Vagina (tissue), 2 donors: ENCODE measurements around the gene UBQLN4. TPM values are rescaled to one million over a fixed set of nuclear protein-coding genes. Genes with fewer than 3 reads are reported as not detected.

Experiments
- DNase-seq, 2 donors: peaks; one replicate each; pipeline ENCODE4 v3.0.0-alpha.2; 2017; ENCODE audit errors: extremely low spot score in 2 of 2
- H3K27ac ChIP-seq: fragments of 200-600 bp; sonication (generic); one replicate; pipeline ENCODE4 v1.5.1; 2019
- H3K27me3 ChIP-seq: fragments of 200-600 bp; sonication (generic); one replicate; pipeline ENCODE4 v1.5.1; 2019
- H3K36me3 ChIP-seq, 2 donors: fragments of 200-600 bp; sonication (generic); one replicate each; pipeline ENCODE4 v1.5.1; 2017 to 2019
- H3K4me1 ChIP-seq: fragments of 200-600 bp; sonication (generic); one replicate; pipeline ENCODE4 v1.5.1; 2019
- H3K4me3 ChIP-seq, 2 donors: fragments of 200-600 bp; sonication (generic); 1 replicate in 1 of 2; 2 replicates in 1 of 2; pipeline ENCODE4 v1.5.1; 2016 to 2019
- H3K9me3 ChIP-seq: fragments of 200-600 bp; sonication (generic); one replicate; pipeline ENCODE4 v1.5.1; 2019
- POLR2A ChIP-seq, 2 donors: fragments of 450-650 bp; IDR thresholded peaks; one replicate each; pipeline ENCODE4 v1.6.1; 2017; ENCODE audit warnings: antibody characterized with exemption in 2 of 2, mild to moderate bottlenecking in 2 of 2, moderate library complexity in 2 of 2
- POLR2AphosphoS5 ChIP-seq, 2 donors: sonication (generic); formaldehyde crosslinking; IDR thresholded peaks; one replicate each; pipeline ENCODE4 v1.9.0; 2017; ENCODE audit warnings: antibody characterized with exemption in 2 of 2, mild to moderate bottlenecking in 2 of 2, low read depth in 1 of 2; ENCODE audit not compliant: insufficient read depth in 1 of 2
- intact Hi-C: fragments of 100-400 bp; cut with DNase I; formaldehyde crosslinking; loops from one replicate; pipeline ENCODE4 v1.15.1; 2023
- total RNA-seq: library from RNA; depleted of rRNA; stranded (reverse); fragments of >200 nt; gene quantifications from one replicate; pipeline ENCODE4 v1.2.3, GENCODE V29; 2016
- TF ChIP-seq, protein P1 (sequence below), 3 experiments: fragments of 450-650 bp in 2 of 3; fragments of 200-600 bp in 1 of 3; sonication (generic) in 1 of 3; IDR thresholded peaks; one replicate each; pipeline ENCODE4 v1.5.1; 2017 to 2019; ENCODE audit warnings: antibody characterized with exemption in 3 of 3, mild to moderate bottlenecking in 2 of 3, moderate library complexity in 2 of 3

Gene UBQLN4
- total RNA-seq, 1 donor from 2014 or later = 27.0 TPM

DNA sequence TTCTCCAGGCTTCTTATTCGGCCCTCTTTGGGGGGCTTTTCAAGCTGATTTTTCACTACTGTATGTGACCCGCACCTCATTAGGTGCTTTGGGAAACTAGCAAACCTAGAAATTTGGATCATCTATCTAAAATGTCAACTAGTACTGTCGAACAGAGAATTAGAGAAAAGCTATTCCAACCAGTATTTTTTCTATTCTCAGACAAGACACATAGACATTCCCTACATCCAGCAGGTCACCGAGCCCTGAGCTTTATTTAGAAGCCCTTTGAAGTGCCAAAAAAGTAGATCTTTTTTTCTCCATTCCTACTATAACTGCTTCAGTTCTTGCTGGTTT, 32.5 kb downstream of the UBQLN4 start:
- H3K4me3 ChIP-seq = peak overlapping the region; percentile 92 to 96
- DNase-seq = no peak
- H3K27ac ChIP-seq = peak overlapping the region; percentile 87
- no peaks in the 10 kb centered on the region for H3K27me3 ChIP-seq
- intact Hi-C loops = no loop called here
- H3K9me3 ChIP-seq = no peaks in the 10 kb centered on the region
- H3K36me3 ChIP-seq = peaks cover 0 to 30% of the 10 kb centered on the region in 2 donors
- TF ChIP-seq, protein P1, sequence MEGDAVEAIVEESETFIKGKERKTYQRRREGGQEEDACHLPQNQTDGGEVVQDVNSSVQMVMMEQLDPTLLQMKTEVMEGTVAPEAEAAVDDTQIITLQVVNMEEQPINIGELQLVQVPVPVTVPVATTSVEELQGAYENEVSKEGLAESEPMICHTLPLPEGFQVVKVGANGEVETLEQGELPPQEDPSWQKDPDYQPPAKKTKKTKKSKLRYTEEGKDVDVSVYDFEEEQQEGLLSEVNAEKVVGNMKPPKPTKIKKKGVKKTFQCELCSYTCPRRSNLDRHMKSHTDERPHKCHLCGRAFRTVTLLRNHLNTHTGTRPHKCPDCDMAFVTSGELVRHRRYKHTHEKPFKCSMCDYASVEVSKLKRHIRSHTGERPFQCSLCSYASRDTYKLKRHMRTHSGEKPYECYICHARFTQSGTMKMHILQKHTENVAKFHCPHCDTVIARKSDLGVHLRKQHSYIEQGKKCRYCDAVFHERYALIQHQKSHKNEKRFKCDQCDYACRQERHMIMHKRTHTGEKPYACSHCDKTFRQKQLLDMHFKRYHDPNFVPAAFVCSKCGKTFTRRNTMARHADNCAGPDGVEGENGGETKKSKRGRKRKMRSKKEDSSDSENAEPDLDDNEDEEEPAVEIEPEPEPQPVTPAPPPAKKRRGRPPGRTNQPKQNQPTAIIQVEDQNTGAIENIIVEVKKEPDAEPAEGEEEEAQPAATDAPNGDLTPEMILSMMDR (IDR thresholded peaks at IDR 0.05) = no peak
- no peak for TF ChIP-seq POLR2AphosphoS5 (IDR thresholded peaks at IDR 0.05; ENCODE audit: insufficient read depth in 1 of 2, low read depth in 1 of 2)
- no peak for TF ChIP-seq POLR2A (IDR thresholded peaks at IDR 0.05)
- peaks cover 19% of the 10 kb centered on the region for H3K4me1 ChIP-seq

DNA sequence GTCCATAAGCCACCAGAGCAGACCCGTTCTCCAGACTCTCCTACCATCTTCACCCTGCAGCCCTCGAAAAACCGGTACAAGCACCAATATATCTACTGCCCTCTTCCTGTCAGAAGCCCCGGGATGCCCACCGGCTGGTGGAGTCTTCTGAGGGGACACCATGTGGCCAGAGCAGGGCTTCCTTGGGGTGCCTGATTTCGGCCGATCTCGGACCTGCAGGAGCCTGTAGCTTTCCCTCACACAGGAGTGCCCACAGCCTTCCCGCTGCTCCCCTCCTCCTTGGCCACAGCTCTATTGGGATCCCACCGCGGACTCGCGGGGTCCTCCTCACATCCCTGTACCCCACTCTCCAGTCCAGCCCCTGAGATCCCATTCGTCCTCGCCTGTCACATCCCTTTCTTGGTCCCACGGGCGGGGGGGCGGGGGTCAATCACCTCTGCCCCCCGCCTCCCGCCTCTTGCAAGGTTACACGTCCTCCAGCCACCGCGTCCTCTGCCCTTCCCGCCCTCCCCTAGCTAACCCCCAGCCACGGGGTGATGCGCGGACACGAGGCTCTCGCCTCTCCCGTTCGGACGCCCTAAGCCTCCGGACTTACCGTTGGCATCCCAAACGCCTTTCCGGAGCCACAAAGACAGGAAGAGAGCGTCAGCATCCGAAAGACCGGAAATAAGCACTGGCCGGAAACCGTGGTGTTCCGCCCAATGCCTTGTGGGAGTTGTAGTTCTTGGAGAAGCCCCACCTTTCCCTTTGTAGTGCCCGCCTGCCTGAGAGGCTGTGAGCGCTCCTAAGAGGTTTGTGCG, 33.1 kb downstream of the UBQLN4 start, which contains the start of gene SSR2:
Gene SSR2, minus strand, starts transcription at position 659 of the 800 bp plus-strand sequence. CDS start 784 bp downstream, outside the sequence.
- TF ChIP-seq POLR2AphosphoS5 (IDR thresholded peaks at IDR 0.05; ENCODE audit: insufficient read depth in 1 of 2, low read depth in 1 of 2) (peak; percentile 82 to 98), POLR2A (IDR thresholded peaks at IDR 0.05) (no peak)
- peak in 1 of 2 donors; percentile 91 for DNase-seq
- Histone ChIP-seq H3K36me3 (peaks cover 0 to 35% of the 10 kb centered on the region in 2 donors), H3K4me1 (peaks cover 19% of the 10 kb centered on the region), H3K27me3 (no peaks in the 10 kb centered on the region), H3K27ac (peak within 1 kb of the TSS; percentile 87), H3K9me3 (no peaks in the 10 kb centered on the region), H3K4me3 (peak within 1 kb of the TSS; percentile 92 to 96)
- intact Hi-C loops = no loop called here

DNA sequence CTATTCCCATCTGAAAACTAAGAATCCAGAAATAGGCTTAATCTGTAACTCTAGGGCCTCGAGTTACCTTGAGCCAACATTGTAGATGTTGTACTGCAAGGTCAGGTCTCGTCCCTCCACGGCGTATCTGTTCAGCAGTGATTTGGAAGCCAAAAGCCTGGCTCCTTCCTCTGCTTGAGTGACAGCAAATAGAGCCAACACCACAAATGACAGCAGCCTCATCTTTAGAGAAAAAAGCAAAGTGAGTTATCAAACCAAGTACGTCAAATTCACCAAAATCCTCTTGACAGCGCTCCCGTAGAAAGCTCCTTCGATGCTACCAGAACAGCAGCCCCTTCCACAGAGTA, 33.7 kb downstream of the UBQLN4 start:
- intact Hi-C loops = no loop called here
- no peaks in the 10 kb centered on the region for H3K9me3 ChIP-seq
- peaks cover 0 to 39% of the 10 kb centered on the region in 2 donors for H3K36me3 ChIP-seq
- peak overlapping the region; percentile 92 to 96 for H3K4me3 ChIP-seq
- peak overlapping the region; percentile 87 for H3K27ac ChIP-seq
- H3K4me1 ChIP-seq = peaks cover 19% of the 10 kb centered on the region
- H3K27me3 ChIP-seq = no peaks in the 10 kb centered on the region
- no peak for DNase-seq
- TF ChIP-seq, protein P1 (IDR thresholded peaks at IDR 0.05) = no peak
- TF ChIP-seq POLR2A (IDR thresholded peaks at IDR 0.05) = no peak
- no peak for TF ChIP-seq POLR2AphosphoS5 (IDR thresholded peaks at IDR 0.05; ENCODE audit: insufficient read depth in 1 of 2, low read depth in 1 of 2)

DNA sequence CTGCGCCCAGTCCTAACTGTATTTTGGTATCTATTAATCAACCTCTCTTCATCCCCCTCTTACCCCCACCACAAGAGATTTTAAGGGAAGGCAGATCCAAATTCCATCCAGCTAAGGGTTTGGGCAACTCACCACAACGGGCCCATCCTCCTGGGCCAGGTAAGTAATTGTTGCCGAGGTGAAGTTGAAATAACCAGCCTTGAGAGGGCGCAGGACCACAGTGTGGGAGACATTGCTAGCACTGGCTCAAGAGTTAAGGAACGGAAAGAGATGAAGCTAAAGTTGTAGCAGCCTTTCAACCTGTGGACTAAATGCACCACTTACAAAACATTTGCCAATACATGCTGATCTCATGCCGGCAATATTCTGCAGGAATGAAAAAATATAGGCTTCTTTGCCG, 38.8 kb downstream of the UBQLN4 start:
- DNase-seq = no peak
- peaks cover 10% of the 10 kb centered on the region for H3K4me1 ChIP-seq
- intact Hi-C loops = no loop called here
- H3K27me3 ChIP-seq = no peaks in the 10 kb centered on the region
- TF ChIP-seq, protein P1 (IDR thresholded peaks at IDR 0.05) = no peak
- TF ChIP-seq POLR2A (IDR thresholded peaks at IDR 0.05) (no peak), POLR2AphosphoS5 (IDR thresholded peaks at IDR 0.05; ENCODE audit: insufficient read depth in 1 of 2, low read depth in 1 of 2) (no peak)
- H3K9me3 ChIP-seq = no peaks in the 10 kb centered on the region
- no peak overlapping the region for H3K4me3 ChIP-seq
- peaks cover 0 to 90% of the 10 kb centered on the region in 2 donors for H3K36me3 ChIP-seq
- no peak overlapping the region for H3K27ac ChIP-seq

DNA sequence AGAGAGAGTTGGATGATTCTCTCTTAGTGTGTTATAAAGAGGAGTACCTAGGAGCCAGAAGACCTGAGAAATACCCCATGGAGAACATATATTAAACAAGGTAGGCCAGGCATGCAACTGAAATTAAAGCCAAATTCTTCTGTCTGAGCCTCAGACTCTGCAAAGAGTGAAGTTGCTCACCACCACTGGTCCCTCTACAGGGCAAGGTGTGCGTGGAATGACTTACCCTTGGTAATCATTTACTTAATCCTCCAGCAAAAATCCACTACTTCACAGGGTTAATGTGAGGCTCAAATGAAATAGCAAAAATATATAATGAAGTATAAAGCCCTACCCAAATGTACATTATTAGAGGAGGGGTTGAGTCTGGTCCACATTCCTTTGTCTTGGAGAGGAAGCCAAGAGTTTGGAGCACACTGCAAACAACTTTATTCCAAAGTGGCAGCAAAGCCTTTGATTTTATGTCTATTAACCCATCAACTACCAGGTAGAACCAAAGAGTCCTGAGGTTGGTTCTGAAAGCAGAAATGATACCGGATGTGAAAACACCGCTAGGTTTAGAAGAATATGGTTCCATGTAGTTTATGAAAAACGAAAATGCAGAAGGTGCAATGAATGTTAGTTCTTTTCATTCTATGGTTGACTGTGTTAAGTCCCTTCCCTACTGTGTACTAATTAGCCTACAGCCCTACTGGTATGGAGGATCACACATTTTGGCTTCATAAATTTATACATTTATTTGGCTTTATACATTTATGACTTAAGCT, 41.4 kb downstream of the UBQLN4 start:
- intact Hi-C loops = no loop called here
- no peak for DNase-seq
- Histone ChIP-seq H3K27ac (no peak overlapping the region), H3K4me1 (no peaks in the 10 kb centered on the region), H3K4me3 (no peak overlapping the region), H3K27me3 (no peaks in the 10 kb centered on the region), H3K9me3 (no peaks in the 10 kb centered on the region), H3K36me3 (peaks cover 0 to 83% of the 10 kb centered on the region in 2 donors)
- TF ChIP-seq, protein P1 (IDR thresholded peaks at IDR 0.05) = no peak
- no peak for TF ChIP-seq POLR2A (IDR thresholded peaks at IDR 0.05)
- no peak for TF ChIP-seq POLR2AphosphoS5 (IDR thresholded peaks at IDR 0.05; ENCODE audit: insufficient read depth in 1 of 2, low read depth in 1 of 2)
